SK-N-SH (cell line): ENCODE data around the gene MRPL23. TPM values are rescaled to one million over a fixed set of nuclear protein-coding genes. Genes with fewer than 3 reads are reported as not detected.

Experiments
- CTCF ChIA-PET: fragments of 300-600, 350-600 bp; formaldehyde crosslinking; extraction: SDS; loops from one replicate; lab custom pipeline; 2021; lab: Yijun Ruan, JAX
- POLR2A ChIA-PET: fragments of 350-600 bp; sonication (Branson Sonifier 250); formaldehyde crosslinking; extraction: SDS; loops from one replicate; lab custom pipeline; 2020; ENCODE audit warnings: antibody characterized with exemption, inconsistent platforms; lab: Yijun Ruan, JAX
- DNase-seq: peaks from one replicate; pipeline ENCODE4 v3.0.0; 2012
- H2AFZ ChIP-seq: fragments of 200-600 bp; sonication (generic); 2 replicates; pipeline ENCODE4 v1.8.1; 2016; ENCODE audit warnings: antibody characterized with exemption, mild to moderate bottlenecking, low read depth
- H3F3A ChIP-seq: fragments of 200-600 bp; sonication (generic); replicated peaks from 2 replicates; pipeline ENCODE3; 2016; ENCODE audit warnings: antibody characterized with exemption, mild to moderate bottlenecking; ENCODE audit not compliant: insufficient read depth
- H3K27ac ChIP-seq, 2 experiments: fragments of 200-500 bp in 1 of 2; fragments of 200-600 bp in 1 of 2; sonication (Bioruptor generic) in 1 of 2; sonication (generic), shearing (Covaris generic) in 1 of 2; 2 replicates each; pipeline versions ENCODE4 v1.5.1 to v1.6.1; 2014 to 2016; ENCODE audit warnings: low read depth in 2 of 2, inconsistent platforms in 1 of 2, low read length in 1 of 2, mild to moderate bottlenecking in 1 of 2, mixed read lengths in 1 of 2
- H3K27me3 ChIP-seq: fragments of 200-600 bp; sonication (generic), shearing (Covaris generic); 2 replicates; pipeline ENCODE4 v1.6.1; 2016; ENCODE audit warnings: mixed run types; ENCODE audit not compliant: insufficient read depth
- H3K36me3 ChIP-seq, 2 experiments: fragments of 200-500 bp in 1 of 2; fragments of 200-600 bp in 1 of 2; sonication (Bioruptor generic) in 1 of 2; sonication (generic) in 1 of 2; replicated peaks in 1 of 2; 2 replicates each; pipeline versions ENCODE3 to v1.5.1; 2014 to 2016; ENCODE audit warnings: low read length in 1 of 2, mild to moderate bottlenecking in 1 of 2; ENCODE audit not compliant: insufficient read depth in 2 of 2, control insufficient read depth in 1 of 2
- H3K4me1 ChIP-seq, 2 experiments: fragments of 200-500 bp in 1 of 2; fragments of 200-600 bp in 1 of 2; sonication (Bioruptor generic) in 1 of 2; sonication (generic), shearing (Covaris generic) in 1 of 2; 2 replicates each; pipeline versions ENCODE4 v1.5.1 to v1.6.1; 2014 to 2016; ENCODE audit warnings: low read depth in 1 of 2, low read length in 1 of 2, mixed run types in 1 of 2; ENCODE audit not compliant: insufficient read depth in 2 of 2, control insufficient read depth in 1 of 2
- H3K4me2 ChIP-seq: fragments of 200-600 bp; sonication (generic), shearing (Covaris generic); 2 replicates; pipeline ENCODE4 v1.6.1; 2017; ENCODE audit warnings: mixed run types
- H3K4me3 ChIP-seq, 2 experiments: fragments of 200-500 bp in 1 of 2; fragments of 200-600 bp in 1 of 2; sonication (Bioruptor generic) in 1 of 2; sonication (generic), shearing (Covaris generic) in 1 of 2; 2 replicates each; pipeline versions ENCODE4 v1.5.1 to v1.8.1; 2014 to 2016; ENCODE audit warnings: low read depth in 2 of 2, inconsistent platforms in 1 of 2, low read length in 1 of 2, mild to moderate bottlenecking in 1 of 2, mixed read lengths in 1 of 2, moderate library complexity in 1 of 2
- H3K79me2 ChIP-seq: fragments of 200-600 bp; sonication (generic); 2 replicates; pipeline ENCODE4 v1.8.1; 2017; ENCODE audit warnings: mild to moderate bottlenecking; ENCODE audit not compliant: insufficient read depth
- H3K9ac ChIP-seq: fragments of 200-600 bp; sonication (generic); 2 replicates; pipeline ENCODE4 v1.6.1; 2017; ENCODE audit warnings: mixed run types
- H3K9me2 ChIP-seq: fragments of 200-600 bp; sonication (generic); 2 replicates; pipeline ENCODE4 v1.6.1; 2017; ENCODE audit warnings: mixed run types
- H3K9me3 ChIP-seq: fragments of 200-600 bp; sonication (generic); 2 replicates; pipeline ENCODE4 v1.6.1; 2017; ENCODE audit warnings: mixed run types, mild to moderate bottlenecking, moderate library complexity
- H4K20me1 ChIP-seq: fragments of 200-600 bp; sonication (generic); 2 replicates; pipeline ENCODE4 v1.6.1; 2017; ENCODE audit warnings: mild to moderate bottlenecking, mixed run types; ENCODE audit not compliant: insufficient read depth
- IRF3 ChIP-seq: fragments of 150-350 bp; IDR thresholded peaks from 2 replicates; pipeline ENCODE4 v1.6.1; 2016; ENCODE audit warnings: mild to moderate bottlenecking, low read depth, low read length
- MEF2A ChIP-seq: IDR thresholded peaks from 2 replicates; pipeline ENCODE4 v1.4.0; 2012; ENCODE audit warnings: low read depth, borderline replicate concordance
- NFIC ChIP-seq: IDR thresholded peaks from 2 replicates; pipeline ENCODE4 v1.4.0; 2012; ENCODE audit warnings: borderline replicate concordance
- POLR2AphosphoS5 ChIP-seq: IDR thresholded peaks from 2 replicates; pipeline ENCODE4 v1.6.1; 2012; ENCODE audit warnings: low read depth, low read length
- RFX5 ChIP-seq: IDR thresholded peaks from 2 replicates; pipeline ENCODE4 v1.6.1; 2012; ENCODE audit warnings: mild to moderate bottlenecking, improper control_type of control experiment, low read length
- SIN3A ChIP-seq: IDR thresholded peaks from 2 replicates; pipeline ENCODE4 v1.6.1; 2012; ENCODE audit warnings: low read depth, mild to moderate bottlenecking, low read length, moderate library complexity, borderline replicate concordance
- ZBTB33 ChIP-seq: IDR thresholded peaks from 2 replicates; pipeline ENCODE4 v1.4.0; 2012; ENCODE audit warnings: low read depth, borderline replicate concordance
- WGBS: methylation state at CpG from one replicate; pipeline ENCODE4 v1.1.6; 2017; ENCODE audit warnings: low lambda C conversion rate; 5-methylcytosine and 5-hydroxymethylcytosine counted together
- polyA plus RNA-seq, 3 experiments: library from polyadenylated mRNA; depleted of rRNA; stranded (reverse); fragments of >200 nt; gene quantifications; 2 replicates each; pipeline ENCODE4 v1.2.3, GENCODE V29; 2012
- TF ChIP-seq, protein P1 (sequence below): fragments of 200-600 bp; sonication (generic); IDR thresholded peaks from 2 replicates; pipeline ENCODE4 v1.6.1; 2017; ENCODE audit warnings: antibody characterized with exemption, mild to moderate bottlenecking, moderate library complexity

MRPL23 gene
- polyA plus RNA-seq, 1 of the 3 experiments (the other 2 are of a cell fraction), result 264 TPM

DNA sequence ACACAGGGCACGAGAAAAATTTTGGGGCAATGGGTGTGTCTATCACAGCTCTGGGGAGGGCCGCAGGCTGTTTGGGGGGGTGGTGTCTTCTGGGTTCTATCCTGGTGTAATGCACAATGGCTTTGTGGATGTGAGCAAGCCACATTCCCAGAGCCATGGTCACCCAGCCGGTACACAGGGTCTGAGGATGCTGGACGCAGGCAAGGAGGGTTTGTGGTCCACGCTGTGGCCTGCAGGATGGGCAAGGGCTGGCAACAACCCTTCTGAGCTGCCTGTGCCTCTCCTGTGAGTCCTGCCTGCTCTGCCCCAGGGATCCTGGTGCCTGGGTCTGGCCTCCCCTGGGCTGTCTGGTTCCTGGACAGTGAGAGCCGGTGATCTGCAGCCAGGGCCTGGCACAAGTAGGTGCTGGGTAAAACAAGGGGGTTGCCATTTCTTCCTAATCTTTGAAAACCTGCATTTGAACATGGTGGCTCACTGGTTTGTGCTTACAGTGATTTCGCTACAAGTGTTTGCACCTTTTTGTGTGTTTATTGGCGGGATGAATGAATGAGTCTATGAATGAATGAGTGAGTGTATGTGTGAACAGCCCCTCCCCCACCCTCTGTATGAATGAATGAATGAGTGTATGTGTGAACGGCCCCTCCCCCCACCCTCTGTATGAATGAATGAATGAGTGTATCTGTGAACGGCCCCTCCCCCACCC is 4.4 kb upstream of the MRPL23 start:
- Histone ChIP-seq H3K4me2 (no peak overlapping the region), H3K9me2 (no peaks in the 10 kb centered on the region), H2AFZ (no peak overlapping the region), H3K36me3 (no peaks in the 10 kb centered on the region), H3F3A (peaks cover 4% of the 10 kb centered on the region), H4K20me1 (no peaks in the 10 kb centered on the region), H3K27ac (no peak overlapping the region; a peak in 1 of 4 replicates), H3K79me2 (no peaks in the 10 kb centered on the region), H3K27me3 (no peaks in the 10 kb centered on the region), H3K9ac (no peak overlapping the region), H3K9me3 (no peaks in the 10 kb centered on the region), H3K4me3 (no peak overlapping the region), H3K4me1 (peaks cover 0 to 24% of the 10 kb centered on the region in 2 experiments; a peak in 1 of 4 replicates)
- 89% methylated on average over 7 of the region's 10 CpGs for WGBS
- POLR2A ChIA-PET, result interaction anchor here (1.2 kb wide), 1 partner anchor 55 kb away, joined by 5 read pairs; the partner anchor contains the start of gene H19
- TF ChIP-seq RFX5, result no peak
- no peak for DNase-seq
- CTCF ChIA-PET, result interaction anchor here (0.5 to 2.2 kb wide), 6 partner anchors 39 to 290 kb away, joined by 3 to 13 read pairs (median 4); no protein-coding TSS in a partner anchor

DNA sequence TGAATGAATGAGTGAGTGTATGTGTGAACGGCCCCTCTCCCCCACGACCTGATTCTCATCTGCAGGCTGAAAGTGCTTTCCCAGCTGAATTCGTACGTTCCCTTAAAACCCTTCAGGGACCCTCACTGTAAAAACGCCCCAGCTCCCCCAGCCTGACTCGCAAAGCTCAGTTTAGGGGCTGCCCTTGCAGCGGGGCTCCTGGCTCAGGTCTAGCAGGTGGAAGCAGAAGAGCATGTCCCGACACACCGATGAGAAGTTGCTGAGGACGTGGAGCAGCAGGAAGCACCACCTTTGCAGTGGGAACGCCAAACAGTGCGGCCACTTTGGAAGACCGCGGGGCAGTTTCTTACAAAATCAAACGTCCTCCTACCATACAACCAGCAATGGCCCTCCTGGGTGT is 3.6 kb upstream of the MRPL23 start:
- no peak for DNase-seq
- Histone ChIP-seq H3K36me3 (no peaks in the 10 kb centered on the region), H4K20me1 (no peaks in the 10 kb centered on the region), H3K9me2 (no peaks in the 10 kb centered on the region), H3K4me2 (no peak overlapping the region), H3K79me2 (no peaks in the 10 kb centered on the region), H3F3A (peaks cover 4% of the 10 kb centered on the region), H3K4me1 (peaks cover 0 to 24% of the 10 kb centered on the region in 2 experiments; a peak in 1 of 4 replicates), H2AFZ (no peak overlapping the region), H3K4me3 (no peak overlapping the region), H3K27me3 (no peaks in the 10 kb centered on the region), H3K9me3 (no peaks in the 10 kb centered on the region), H3K27ac (no peak overlapping the region), H3K9ac (no peak overlapping the region)
- ChIA-PET POLR2A (no interaction called here), CTCF (interaction anchor here (1.0 to 2.2 kb wide), 6 partner anchors 40 to 291 kb away, joined by 3 to 13 read pairs (median 4); no protein-coding TSS in a partner anchor)
- TF ChIP-seq, protein P1, sequence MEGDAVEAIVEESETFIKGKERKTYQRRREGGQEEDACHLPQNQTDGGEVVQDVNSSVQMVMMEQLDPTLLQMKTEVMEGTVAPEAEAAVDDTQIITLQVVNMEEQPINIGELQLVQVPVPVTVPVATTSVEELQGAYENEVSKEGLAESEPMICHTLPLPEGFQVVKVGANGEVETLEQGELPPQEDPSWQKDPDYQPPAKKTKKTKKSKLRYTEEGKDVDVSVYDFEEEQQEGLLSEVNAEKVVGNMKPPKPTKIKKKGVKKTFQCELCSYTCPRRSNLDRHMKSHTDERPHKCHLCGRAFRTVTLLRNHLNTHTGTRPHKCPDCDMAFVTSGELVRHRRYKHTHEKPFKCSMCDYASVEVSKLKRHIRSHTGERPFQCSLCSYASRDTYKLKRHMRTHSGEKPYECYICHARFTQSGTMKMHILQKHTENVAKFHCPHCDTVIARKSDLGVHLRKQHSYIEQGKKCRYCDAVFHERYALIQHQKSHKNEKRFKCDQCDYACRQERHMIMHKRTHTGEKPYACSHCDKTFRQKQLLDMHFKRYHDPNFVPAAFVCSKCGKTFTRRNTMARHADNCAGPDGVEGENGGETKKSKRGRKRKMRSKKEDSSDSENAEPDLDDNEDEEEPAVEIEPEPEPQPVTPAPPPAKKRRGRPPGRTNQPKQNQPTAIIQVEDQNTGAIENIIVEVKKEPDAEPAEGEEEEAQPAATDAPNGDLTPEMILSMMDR, result no peak
- TF ChIP-seq POLR2AphosphoS5 (no peak), IRF3 (no peak)
- 85% methylated on average over 10 of the region's 15 CpGs for WGBS

GRCh38 chr11:1943977-1944376 is 3.2 kb upstream of the MRPL23 start:
- WGBS, result 46% methylated on average over 9 of the region's 9 CpGs
- Histone ChIP-seq H3K4me1 (peaks cover 0 to 20% of the 10 kb centered on the region in 2 experiments; a peak in 1 of 4 replicates), H3F3A (peaks cover 4% of the 10 kb centered on the region), H3K9me3 (no peaks in the 10 kb centered on the region), H3K36me3 (no peaks in the 10 kb centered on the region), H3K27me3 (no peaks in the 10 kb centered on the region), H3K79me2 (no peaks in the 10 kb centered on the region), H3K4me2 (no peak overlapping the region), H4K20me1 (no peaks in the 10 kb centered on the region), H3K9ac (no peak overlapping the region), H3K4me3 (no peak overlapping the region), H3K27ac (no peak overlapping the region), H2AFZ (no peak overlapping the region), H3K9me2 (no peaks in the 10 kb centered on the region)
- POLR2A ChIA-PET, result interaction anchor here (0.6 kb wide), 1 partner anchor 38 kb away, joined by 4 read pairs; no protein-coding TSS in a partner anchor
- DNase-seq, result no peak
- TF ChIP-seq NFIC (0 out of 2 replicates have a peak, but pooled peaks have one; percentile 23), IRF3 (no peak), MEF2A (no peak), SIN3A (no peak), ZBTB33 (no peak)
- CTCF ChIA-PET, result interaction anchor here (0.8 to 1.4 kb wide), 6 partner anchors 10 to 291 kb away, joined by 3 to 4 read pairs (median 3); no protein-coding TSS in a partner anchor
